ENCODE results near the gene SIPA1L3. TPM values are rescaled to one million over a fixed set of nuclear protein-coding genes. Genes with fewer than 3 reads are reported as not detected.

Gene SIPA1L3
- total RNA-seq, 1 donor from 2014 or later, result 63.2 TPM

DNA sequence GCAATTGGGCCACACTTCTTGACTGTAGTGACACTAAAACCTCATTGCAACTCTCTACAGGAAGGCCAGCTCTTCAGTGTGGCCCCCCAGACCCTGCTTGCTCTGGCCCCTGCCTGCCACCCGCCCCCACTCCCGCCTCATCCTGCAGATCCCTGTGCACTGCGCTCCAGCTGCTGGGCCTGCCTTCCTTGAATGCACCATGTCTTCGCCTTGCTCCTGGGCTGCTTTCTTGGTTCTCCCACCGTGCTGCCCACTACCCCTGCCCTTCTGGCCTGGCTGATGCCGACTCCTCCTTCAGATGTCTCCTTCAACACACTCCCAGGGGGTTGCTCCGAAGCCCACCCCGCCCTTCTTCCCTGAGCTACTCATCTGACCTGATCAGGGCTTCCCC is 98.2 kb downstream of the SIPA1L3 start:
- H3K27ac ChIP-seq, result peak overlapping the region; percentile 80
- H3K27me3 ChIP-seq (ENCODE audit: low read depth), result no peaks in the 10 kb centered on the region
- H3K9me3 ChIP-seq, result no peaks in the 10 kb centered on the region
- H3K36me3 ChIP-seq, result no peaks in the 10 kb centered on the region
- peaks cover 28% of the 10 kb centered on the region for H3K4me1 ChIP-seq
- ATAC-seq (no peak), DNase-seq (no peak)
- H3K4me3 ChIP-seq, result no peak overlapping the region
- TF ChIP-seq, protein P1, sequence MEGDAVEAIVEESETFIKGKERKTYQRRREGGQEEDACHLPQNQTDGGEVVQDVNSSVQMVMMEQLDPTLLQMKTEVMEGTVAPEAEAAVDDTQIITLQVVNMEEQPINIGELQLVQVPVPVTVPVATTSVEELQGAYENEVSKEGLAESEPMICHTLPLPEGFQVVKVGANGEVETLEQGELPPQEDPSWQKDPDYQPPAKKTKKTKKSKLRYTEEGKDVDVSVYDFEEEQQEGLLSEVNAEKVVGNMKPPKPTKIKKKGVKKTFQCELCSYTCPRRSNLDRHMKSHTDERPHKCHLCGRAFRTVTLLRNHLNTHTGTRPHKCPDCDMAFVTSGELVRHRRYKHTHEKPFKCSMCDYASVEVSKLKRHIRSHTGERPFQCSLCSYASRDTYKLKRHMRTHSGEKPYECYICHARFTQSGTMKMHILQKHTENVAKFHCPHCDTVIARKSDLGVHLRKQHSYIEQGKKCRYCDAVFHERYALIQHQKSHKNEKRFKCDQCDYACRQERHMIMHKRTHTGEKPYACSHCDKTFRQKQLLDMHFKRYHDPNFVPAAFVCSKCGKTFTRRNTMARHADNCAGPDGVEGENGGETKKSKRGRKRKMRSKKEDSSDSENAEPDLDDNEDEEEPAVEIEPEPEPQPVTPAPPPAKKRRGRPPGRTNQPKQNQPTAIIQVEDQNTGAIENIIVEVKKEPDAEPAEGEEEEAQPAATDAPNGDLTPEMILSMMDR (IDR thresholded peaks at IDR 0.05), result no peak
- intact Hi-C loops (cut with DNase I), result no loop called here

DNA sequence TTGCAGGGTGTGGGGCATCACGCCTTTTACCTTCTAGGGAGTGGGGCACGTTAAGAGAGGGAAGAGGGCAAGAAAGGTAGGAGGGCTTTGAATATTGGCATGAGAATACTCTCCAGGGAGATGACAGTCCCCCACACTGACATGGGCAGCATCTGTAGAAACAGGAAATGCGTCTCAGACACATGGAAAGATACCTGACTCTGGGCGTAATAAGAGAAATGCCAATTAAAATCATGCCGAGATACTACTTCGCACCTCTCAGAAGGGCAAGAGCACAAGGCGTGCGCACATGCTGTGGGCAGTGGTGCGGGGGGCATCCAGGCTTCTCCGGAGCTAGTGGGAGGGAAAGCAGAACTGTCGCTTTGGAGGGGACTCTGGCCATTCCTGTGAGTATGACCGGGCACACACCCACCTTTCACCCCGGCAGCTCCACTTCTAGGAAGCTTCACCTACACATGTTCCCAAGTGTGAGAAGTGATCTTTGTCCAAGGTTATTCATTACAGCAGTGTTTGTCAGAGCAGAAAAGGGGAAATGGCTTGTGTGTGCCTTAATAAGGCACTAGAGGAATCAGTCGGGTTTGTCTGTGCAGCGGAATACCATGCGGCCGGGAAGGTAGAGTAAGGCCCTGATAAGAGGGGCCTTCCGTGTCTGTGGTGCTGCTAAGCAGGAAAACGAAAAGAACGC is 99.5 kb downstream of the SIPA1L3 start:
- Histone ChIP-seq H3K36me3 (no peaks in the 10 kb centered on the region), H3K4me3 (no peak overlapping the region), H3K27me3 (ENCODE audit: low read depth) (no peaks in the 10 kb centered on the region), H3K27ac (no peak overlapping the region), H3K4me1 (peaks cover 28% of the 10 kb centered on the region), H3K9me3 (no peaks in the 10 kb centered on the region)
- DNase-seq (no peak), ATAC-seq (no peak)
- intact Hi-C loops (cut with DNase I), result no loop called here
- TF ChIP-seq, protein P1 (IDR thresholded peaks at IDR 0.05), result no peak

DNA sequence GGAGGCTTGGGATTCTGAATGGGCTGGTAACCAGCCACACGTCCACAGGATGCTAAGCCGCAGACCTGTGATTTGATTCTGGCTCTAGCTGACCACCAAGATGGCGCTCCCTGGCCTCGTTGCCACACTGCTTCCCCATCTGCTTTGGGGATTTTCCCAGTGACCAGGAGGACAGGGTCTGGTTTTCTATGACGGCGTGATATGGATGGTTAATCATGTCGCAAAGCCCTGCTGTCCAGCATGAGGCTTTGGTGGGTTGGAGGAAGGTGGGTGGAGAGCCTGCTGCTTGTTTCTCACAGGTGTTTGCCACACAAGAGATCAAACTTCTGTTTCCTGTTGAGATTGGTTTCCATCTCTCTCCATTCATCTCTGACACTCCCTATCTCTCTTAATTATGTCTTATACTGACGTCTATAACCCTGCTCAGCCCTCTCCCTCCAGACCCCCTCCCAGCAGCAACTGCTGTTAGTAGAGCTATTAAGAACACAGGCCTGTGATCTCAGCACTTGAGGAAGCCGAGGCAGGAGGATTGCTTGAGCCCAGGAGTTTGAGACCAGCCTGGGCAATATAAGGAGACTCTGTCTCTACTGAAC is 102.7 kb downstream of the SIPA1L3 start:
- H3K27me3 ChIP-seq (ENCODE audit: low read depth), result no peaks in the 10 kb centered on the region
- no peaks in the 10 kb centered on the region for H3K36me3 ChIP-seq
- H3K27ac ChIP-seq, result no peak overlapping the region
- no peaks in the 10 kb centered on the region for H3K9me3 ChIP-seq
- ATAC-seq, result no peak
- intact Hi-C loops (cut with DNase I), result no loop called here
- TF ChIP-seq, protein P1 (IDR thresholded peaks at IDR 0.05), result no peak
- DNase-seq, result no peak
- no peak overlapping the region for H3K4me3 ChIP-seq
- H3K4me1 ChIP-seq, result peaks cover 13% of the 10 kb centered on the region

DNA sequence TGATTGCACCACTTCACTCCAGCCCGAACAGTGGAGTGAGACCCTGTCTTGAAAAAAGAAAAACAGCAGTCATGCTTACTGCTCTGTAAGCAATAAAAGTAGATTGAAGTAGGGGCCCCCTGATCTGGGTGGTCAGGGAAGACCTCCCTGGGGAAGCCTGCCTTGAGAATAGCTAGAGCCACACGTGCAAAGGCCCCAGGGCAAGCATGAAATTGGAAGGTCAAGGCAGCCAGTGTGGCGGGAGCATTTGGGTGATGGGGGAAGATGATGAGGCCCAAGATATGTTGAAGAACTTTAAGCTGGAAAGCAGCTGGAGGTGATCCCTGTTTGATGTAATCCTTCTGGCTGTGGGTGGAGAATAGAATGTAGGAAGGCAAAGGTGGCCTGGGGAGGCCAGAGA is 104.4 kb downstream of the SIPA1L3 start:
- intact Hi-C loops (cut with DNase I), result no loop called here
- DNase-seq (no peak), ATAC-seq (no peak)
- H3K4me1 ChIP-seq, result peaks cover 6% of the 10 kb centered on the region
- no peaks in the 10 kb centered on the region for H3K36me3 ChIP-seq
- H3K27ac ChIP-seq, result no peak overlapping the region
- no peak overlapping the region for H3K4me3 ChIP-seq
- no peaks in the 10 kb centered on the region for H3K27me3 ChIP-seq (ENCODE audit: low read depth)
- H3K9me3 ChIP-seq, result no peaks in the 10 kb centered on the region
- TF ChIP-seq, protein P1 (IDR thresholded peaks at IDR 0.05), result no peak

DNA sequence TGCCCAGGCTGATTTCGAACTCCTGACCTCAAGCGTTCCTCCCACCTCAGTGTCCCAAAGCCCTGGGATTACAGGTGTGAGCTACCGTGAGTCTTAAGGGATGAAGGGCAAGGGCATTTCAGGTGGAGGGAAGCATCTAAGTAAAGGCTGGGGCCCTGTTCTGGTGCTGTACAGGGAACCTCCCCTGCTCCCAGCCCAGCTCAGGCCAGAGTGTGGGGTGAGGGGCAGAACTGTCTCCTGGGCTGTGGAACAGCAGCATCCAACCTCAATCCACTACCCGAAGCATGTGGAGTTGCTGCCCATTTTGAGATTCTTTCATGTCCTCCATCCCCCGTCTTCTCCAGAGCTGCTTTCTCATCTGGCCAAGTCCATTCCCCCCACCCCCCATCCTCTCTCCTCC is 105.3 kb downstream of the SIPA1L3 start:
- Histone ChIP-seq H3K9me3 (no peaks in the 10 kb centered on the region), H3K27me3 (ENCODE audit: low read depth) (no peaks in the 10 kb centered on the region), H3K36me3 (no peaks in the 10 kb centered on the region), H3K27ac (no peak overlapping the region), H3K4me3 (no peak overlapping the region), H3K4me1 (peaks cover 6% of the 10 kb centered on the region)
- TF ChIP-seq, protein P1 (IDR thresholded peaks at IDR 0.05), result no peak
- DNase-seq, result no peak
- intact Hi-C loops (cut with DNase I), result no loop called here
- ATAC-seq, result no peak
